Type B pancreatic cell (in vitro differentiated cells): ENCODE results near the gene EIF4E2. TPM values are rescaled to one million over a fixed set of nuclear protein-coding genes. Genes with fewer than 3 reads are reported as not detected.
A peak's percentile ranks its signal among the peaks of the same experiment; 100 is the strongest.

Experiments
- DNase-seq: peaks from one replicate; pipeline ENCODE4 v3.0.0; 2021; ENCODE audit warnings: mixed read lengths; ENCODE audit not compliant: unreplicated experiment; ENCODE audit errors: extremely low spot score
- H3K27ac Mint-ChIP-seq: 2 replicates; pipeline ENCODE4 v1.8.0; 2021; ENCODE audit warnings: mild to moderate bottlenecking, mixed read lengths
- H3K27me3 Mint-ChIP-seq: 2 replicates; pipeline ENCODE4 v1.8.0; 2021; ENCODE audit warnings: mixed read lengths
- H3K36me3 Mint-ChIP-seq: 2 replicates; pipeline ENCODE4 v1.8.0; 2021; ENCODE audit warnings: mixed read lengths
- H3K4me1 Mint-ChIP-seq: one replicate; pipeline ENCODE4 v1.8.0; 2021; ENCODE audit warnings: mixed read lengths; ENCODE audit not compliant: unreplicated experiment
- H3K4me3 Mint-ChIP-seq: 2 replicates; pipeline ENCODE4 v1.8.0; 2021; ENCODE audit warnings: mild to moderate bottlenecking, mixed read lengths
- H3K9me3 Mint-ChIP-seq: 2 replicates; pipeline ENCODE4 v1.8.0; 2021; ENCODE audit warnings: mixed read lengths
- CTCF ChIP-seq: fragments of 200-600 bp; sonication (generic); conservative IDR thresholded peaks from 2 replicates; pipeline ENCODE4 v1.5.0; 2021; ENCODE audit warnings: antibody characterized with exemption, mild to moderate bottlenecking
- long read RNA-seq: library from polyadenylated mRNA; unstranded; transcript quantifications from one replicate; pipeline ENCODE4 v2.0.0, GENCODE V29; 2020
- total RNA-seq: library from RNA; stranded (reverse); gene quantifications from 2 replicates; pipeline ENCODE4 v1.2.1, GENCODE V29; 2021; ENCODE audit warnings: low replicate concordance

The EIF4E2 gene
- 77.1 and 83.1 TPM in 2 replicates for total RNA-seq
- long read RNA-seq, transcript EIF4E2-201 (7 exons, 1,604 nt) = major isoform, 84 of 158 reads
- long read RNA-seq, transcript EIF4E2-206 (6 exons, 1,014 nt) = minor isoform, 20 of 158 reads
- long read RNA-seq, transcript EIF4E2-202 (7 exons, 3,448 nt) = minor isoform, 21 of 158 reads
- long read RNA-seq, transcript EIF4E2-207 (8 exons, 3,525 nt) = minor isoform, 13 of 158 reads
- long read RNA-seq, partial matches to known transcripts = 2 of 158 reads
- long read RNA-seq, other reads (novel, unspliced or antisense) = 16 of 158 reads

- Mint-ChIP-seq H3K9me3 (peaks cover 8% of the 10 kb centered on the region), H3K27me3 (no peaks in the 10 kb centered on the region), H3K4me3 (peak within 1 kb of the TSS; percentile 95), H3K36me3 (peaks cover 42% of the 10 kb centered on the region), H3K27ac (peak within 1 kb of the TSS; percentile 93), H3K4me1 (peaks cover 17% of the 10 kb centered on the region)
- TF ChIP-seq CTCF = peak; percentile 58
- peak; percentile 96 for DNase-seq
These were observed at the start of gene EIF4E2, which contains the start of gene TIGD1 for GRCh38 chr2:232550354-232551249. EIF4E2 (plus strand) TSS chr2:232550689; CDS start chr2:232550725, 36 bp downstream. TIGD1 (minus strand) TSS chr2:232550557; CDS start chr2:232549882, 675 bp downstream.

- TF ChIP-seq CTCF = no peak
- peak overlapping the region; percentile 41 for H3K4me3 Mint-ChIP-seq
- no peak for DNase-seq
- no peaks in the 10 kb centered on the region for H3K9me3 Mint-ChIP-seq
- H3K27me3 Mint-ChIP-seq = peaks cover 55% of the 10 kb centered on the region
- H3K27ac Mint-ChIP-seq = no peak overlapping the region
- no peaks in the 10 kb centered on the region for H3K36me3 Mint-ChIP-seq
- H3K4me1 Mint-ChIP-seq = peaks cover 9% of the 10 kb centered on the region
These were observed 49.1 kb upstream of the EIF4E2 start for GRCh38 chr2:232501331-232501771.

- H3K27ac Mint-ChIP-seq = no peak overlapping the region
- no peaks in the 10 kb centered on the region for H3K9me3 Mint-ChIP-seq
- DNase-seq = no peak
- no peaks in the 10 kb centered on the region for H3K36me3 Mint-ChIP-seq
- peaks cover 57% of the 10 kb centered on the region for H3K27me3 Mint-ChIP-seq
- peaks cover 9% of the 10 kb centered on the region for H3K4me1 Mint-ChIP-seq
- H3K4me3 Mint-ChIP-seq = peak overlapping the region; percentile 41
- TF ChIP-seq CTCF = no peak
These were observed 48.6 kb upstream of the EIF4E2 start for GRCh38 chr2:232501794-232502390.

GRCh38 chr2:232502511-232502910 lies 48.0 kb upstream of the EIF4E2 start:
- peaks cover 62% of the 10 kb centered on the region for H3K27me3 Mint-ChIP-seq
- no peaks in the 10 kb centered on the region for H3K36me3 Mint-ChIP-seq
- no peak for DNase-seq
- H3K4me3 Mint-ChIP-seq = peak overlapping the region; percentile 84
- H3K4me1 Mint-ChIP-seq = peaks cover 9% of the 10 kb centered on the region
- no peaks in the 10 kb centered on the region for H3K9me3 Mint-ChIP-seq
- peak overlapping the region; percentile 61 for H3K27ac Mint-ChIP-seq
- no peak for TF ChIP-seq CTCF
